Measurements from ENCODE around the gene ZDHHC9.

Gene ZDHHC9

DNA sequence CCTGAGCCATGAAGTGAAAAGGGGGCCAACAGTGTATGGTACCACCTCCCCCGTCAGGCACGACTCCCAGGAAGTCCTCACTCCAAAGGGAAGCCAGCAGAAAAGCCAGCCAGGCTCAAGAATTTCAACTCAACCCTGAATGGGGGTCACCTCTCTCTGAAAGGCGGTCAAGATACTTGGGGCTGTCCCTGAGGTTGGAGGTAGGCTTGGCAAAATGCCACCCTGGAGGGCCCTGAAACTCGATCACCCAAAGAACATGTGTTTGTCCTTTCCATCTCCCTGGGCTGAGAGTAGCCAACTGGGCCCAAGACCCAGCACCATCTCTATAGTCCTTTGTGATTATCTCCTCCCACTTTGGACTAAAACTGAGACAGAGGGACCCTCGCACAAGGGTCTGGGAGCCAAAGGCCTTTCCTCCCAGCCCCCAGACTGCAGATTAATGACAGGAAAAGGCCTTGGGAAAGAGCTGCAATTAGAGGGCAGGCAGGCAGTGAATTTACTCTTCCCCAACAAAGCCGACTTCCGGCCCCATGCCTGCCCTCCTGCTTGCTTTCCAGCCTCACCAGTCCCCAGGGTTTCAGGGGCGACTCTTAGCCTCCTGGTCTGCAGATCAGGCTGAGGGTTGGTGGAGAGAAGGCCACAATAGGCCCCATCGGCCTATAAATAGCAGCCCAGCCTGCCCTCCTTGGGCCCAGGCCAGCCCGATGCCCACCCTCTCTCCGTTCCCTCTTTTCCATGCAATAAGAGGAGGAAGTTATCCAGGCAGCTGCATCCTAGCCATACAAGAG, 58.3 kb downstream of the ZDHHC9 start:
- FAIRE-seq, result no peak

DNA sequence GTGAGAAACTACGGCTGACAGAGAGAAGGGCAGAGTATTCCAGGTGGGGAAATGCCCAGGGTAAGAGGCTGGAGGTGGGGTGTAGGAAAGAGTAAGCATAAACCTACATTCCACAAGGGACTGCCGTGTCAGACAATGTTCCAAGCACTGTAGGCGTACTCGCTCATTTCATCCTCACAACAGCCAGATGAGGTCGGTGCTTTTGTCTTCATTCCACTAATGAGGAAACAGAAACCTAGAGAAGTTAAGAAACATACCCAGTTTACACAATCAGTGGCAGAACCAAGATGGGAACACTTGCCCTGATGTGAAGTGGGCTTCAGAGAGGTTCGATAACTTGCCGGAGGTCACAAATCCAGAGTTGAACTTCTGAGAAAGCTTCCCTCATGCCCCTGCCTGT, 59.3 kb downstream of the ZDHHC9 start:
- FAIRE-seq, result no peak

DNA sequence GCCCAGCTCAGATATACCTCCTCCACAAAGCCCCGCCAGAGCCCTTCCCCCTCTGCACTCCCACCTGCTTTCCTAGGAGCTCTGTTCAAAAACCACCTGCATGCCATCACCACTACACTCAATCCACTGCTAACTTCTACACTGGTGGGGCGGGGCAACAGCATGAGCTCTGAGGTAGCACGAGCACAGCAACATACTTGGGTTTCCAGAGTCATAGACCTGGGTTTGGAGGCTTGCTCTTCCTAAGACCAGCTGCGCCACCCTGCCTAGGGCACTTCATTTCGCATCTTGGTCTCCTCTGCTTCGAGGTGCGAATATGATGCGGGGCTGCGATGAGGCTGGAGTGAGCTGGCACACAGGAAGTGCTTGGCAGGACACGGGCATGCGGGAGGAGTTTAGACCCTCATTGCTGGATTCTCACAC, 60.4 kb downstream of the ZDHHC9 start:
- no peak for FAIRE-seq

DNA sequence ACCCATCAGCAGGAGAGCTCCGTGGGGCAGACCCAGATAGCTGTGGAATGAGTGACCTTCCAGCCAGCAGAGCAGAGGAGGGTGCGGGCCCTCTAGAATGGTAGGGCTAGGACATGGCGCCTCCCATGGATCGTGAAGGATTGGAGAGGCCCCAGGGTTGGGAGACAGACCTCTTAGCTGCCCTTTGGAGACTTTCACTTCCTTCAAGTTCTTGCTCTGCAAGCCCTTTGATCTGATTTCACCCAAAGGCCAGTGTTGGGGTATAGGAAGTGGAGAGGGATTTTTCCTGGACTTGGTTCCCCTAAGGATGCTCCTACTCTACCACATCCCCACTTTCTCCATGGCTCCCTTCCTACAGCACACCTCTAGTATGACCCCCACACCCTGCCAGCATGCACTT, 61.0 kb downstream of the ZDHHC9 start:
- FAIRE-seq, result no peak

DNA sequence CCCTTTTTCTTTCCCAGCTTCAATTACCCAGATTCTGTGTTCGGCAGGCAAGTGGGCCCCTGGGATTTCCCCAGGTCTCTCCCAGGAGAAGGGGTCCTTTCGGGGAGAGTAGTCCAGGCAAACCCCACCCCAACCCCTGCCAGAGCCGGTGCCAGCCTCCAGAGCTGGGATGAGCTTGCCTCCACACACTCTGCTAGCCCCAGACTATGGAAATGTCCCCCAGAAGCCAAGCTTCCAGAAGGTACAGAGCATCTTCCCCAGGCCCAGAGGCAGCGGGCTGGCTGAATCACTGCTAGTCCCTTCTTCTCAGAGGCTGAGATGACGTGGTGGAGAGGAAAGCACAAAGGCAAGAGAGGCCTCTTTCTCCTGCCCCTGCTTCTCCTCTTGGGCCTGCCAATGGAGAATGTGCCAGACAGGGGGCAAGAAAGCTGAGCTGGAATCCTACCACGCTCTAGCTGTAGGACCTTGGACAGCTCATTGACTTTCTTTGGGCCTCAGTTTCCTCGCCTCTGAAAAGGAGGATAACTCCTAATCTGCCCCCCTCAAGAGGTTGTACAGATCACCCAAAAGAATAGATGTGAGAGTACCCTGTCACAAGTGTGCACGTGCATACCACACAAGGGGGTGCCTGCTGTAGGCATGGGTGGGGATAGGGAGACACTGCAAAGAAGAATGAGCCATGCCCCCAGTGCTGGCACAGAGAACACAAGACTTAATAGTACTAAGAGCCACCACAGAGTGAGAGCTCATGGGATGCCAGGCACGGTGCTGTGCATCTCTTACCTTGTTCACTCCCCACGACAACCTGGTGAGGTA, 61.8 kb downstream of the ZDHHC9 start:
- no peak for FAIRE-seq

DNA sequence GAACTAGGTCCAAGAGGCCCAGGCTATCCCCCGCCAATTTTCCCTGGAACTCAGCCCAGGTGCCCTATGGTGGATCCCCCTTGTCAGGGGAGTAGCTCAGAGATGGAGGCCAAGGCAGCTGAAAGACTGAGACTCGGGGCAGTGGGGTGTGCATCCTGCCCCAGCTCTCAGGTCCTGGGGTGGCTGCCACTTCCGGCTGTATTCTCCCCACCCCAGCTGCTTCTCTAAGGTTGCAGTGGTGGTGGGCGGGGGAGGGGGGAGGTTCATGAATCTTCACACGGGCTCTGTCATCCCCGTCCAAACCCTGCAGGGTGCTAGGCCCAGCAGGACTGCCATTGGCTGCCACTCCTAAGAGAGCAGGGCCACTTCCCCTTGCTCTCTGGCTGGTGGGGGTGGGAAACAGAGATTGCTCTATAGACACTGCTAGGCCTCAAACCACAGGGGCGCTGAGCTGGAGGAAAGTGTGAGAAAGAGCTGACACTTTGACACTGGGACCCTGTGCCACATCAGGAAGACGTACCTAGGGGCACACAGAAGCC, 62.5 kb downstream of the ZDHHC9 start:
- no peak for FAIRE-seq

DNA sequence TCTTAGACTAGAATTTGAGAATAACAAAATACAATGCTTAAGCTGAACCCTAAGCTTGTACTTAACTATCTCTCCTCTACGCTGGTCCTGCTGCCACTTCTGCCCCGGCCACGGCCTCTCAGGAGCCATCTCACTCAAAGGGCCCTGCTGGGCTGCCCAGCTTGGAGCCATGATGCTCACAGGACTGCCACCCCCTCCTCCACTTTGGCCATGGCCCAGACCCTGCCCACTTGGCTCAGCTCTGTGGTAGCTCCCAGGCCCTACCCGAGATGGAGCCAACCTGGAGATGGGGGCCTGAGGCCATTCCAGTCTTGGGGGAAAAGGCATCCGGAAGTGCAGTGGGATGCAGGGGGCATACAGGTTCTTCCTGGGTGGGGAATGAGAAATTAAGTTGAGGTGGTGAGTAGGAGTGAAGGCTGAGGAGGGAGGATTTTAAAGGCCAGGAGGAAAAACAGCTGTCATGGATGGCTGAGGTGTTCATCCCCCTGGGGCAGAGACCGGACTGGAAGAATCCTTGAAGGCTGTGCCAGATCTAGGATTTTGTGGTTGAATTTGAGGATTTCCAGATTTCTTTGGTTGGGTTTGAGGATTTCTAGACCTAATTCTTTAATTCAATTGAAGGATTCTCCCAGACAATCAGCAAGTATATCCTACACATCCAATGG, 63.1 kb downstream of the ZDHHC9 start:
- FAIRE-seq, result no peak

DNA sequence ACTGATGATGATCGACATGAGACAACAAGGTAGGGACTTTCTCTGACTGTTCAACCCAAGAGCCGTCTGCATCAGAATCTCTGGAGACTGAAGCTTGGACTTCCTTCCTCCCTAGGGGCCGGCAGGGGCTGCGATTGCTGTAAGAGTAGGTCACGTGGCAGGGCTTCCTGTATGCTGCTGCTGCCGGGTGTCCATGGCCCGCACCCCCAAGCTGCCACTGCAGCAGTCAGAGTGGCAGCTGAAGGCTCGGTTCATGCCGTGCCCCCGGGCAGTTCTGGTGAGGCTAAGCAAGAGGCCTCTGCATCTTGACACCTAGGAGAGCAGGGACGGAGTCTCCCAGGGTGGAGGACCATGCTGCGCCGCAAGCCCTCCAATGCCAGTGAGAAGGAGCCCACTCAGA, 63.9 kb downstream of the ZDHHC9 start, which contains the start of gene SASH3:
SASH3 (plus strand) TSS at position 203 of the 400 bp plus-strand sequence; CDS start at position 352, 149 bp downstream.
- FAIRE-seq, result no peak

DNA sequence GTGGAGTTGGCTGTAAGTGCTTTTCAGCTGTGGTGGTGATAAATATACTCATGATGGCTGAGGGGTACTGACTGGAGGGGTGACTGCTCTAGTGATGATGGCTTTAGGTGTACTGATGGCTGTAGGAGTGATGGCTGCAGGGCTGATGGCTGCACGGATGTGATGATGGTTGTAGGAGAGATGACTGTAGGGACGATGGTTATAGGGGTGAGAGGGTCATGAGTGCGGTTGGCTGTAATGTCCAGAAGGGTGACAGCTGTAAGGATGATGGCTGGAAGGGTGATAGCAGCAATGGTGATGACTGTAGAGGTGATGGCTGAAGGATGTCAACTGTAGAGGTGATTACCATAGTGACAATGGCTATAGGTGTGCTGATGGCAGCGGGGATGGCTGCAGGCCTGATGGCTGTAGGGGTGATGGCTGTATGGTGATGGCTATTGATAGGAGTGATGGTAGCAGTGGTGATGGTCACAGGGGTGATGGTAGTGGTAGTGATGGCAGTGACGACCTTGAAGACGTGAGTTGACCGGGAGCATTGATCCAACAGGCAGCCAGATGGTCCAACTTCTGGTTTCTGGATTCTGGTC, 64.5 kb downstream of the ZDHHC9 start:
- FAIRE-seq, result no peak

DNA sequence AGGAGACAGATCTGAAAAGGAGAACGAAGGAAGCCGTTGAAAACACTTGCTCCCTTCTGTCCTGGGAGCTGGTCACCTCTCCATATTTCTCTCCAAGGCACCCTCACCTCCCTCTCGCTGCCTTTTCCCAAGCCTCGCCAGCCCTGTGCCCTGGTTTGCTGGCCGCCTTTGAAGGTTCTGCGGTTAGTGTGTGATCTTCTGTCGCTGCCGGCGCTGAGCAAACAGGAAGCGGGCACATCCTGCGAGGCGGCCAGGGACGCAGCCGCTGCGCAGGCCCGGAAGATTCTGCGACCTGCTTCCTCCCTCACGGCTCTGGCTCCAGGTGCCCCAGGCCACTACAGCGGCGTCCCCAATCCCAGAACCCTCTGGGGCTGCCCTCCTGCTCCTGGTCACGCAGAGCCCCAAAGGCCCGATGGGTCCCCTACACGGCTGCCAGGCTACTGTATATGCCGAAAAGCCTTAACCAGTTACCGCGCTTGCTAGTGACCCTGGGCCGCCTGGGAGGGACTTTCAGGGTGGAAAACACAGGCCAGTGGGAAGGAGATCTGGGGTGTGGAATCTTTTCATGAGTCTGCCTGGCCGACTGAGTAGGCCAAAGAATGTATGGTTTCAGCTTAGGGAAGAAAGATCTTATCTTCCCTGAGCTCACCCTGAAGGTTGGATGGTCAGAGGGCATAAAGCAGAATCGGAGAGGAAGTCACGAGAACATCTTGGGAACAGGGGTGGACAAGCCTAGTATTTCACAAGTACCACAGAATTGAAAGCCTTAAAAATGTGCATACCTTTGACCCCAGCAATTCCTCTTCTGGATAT, 66.3 kb downstream of the ZDHHC9 start:
- FAIRE-seq, result no peak

DNA sequence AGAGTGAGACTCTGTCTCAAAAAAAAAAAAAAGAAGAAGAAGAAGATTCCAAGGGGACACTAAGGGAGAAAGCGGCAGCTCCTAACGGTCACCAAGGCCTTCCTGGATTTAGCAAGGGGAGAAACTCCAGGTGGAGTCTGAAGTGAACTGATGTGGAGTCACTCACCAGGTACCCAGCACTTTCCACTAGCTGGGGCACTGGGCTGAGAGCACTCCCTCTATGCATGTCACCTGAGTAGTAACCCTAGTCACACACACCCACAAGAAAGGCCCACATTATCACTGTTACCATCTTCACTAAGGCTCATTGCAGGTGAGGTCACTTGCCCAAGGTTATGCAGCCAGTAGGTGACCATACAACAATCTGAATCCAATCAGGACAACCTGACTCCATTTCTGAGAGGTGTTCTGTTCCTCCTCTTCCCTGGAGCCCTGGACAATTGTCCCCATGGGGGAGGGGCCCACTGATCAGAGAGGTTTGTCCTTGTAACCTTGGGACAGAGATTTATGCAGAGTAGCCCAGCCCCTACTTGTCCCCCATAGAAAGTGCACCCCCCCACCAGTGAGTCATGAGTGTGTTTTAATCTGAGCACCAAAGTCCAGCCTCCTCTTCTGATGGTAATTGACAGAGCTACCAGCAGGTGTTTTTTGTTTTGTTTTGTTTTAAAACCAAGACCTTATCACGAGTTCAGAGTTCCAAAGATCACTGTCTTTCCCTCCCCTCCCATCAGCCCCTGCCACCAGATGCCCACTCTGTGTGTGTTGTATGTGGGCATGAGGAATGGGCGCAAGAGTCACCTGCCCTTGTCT, 69.8 kb downstream of the ZDHHC9 start:
- FAIRE-seq, result no peak

DNA sequence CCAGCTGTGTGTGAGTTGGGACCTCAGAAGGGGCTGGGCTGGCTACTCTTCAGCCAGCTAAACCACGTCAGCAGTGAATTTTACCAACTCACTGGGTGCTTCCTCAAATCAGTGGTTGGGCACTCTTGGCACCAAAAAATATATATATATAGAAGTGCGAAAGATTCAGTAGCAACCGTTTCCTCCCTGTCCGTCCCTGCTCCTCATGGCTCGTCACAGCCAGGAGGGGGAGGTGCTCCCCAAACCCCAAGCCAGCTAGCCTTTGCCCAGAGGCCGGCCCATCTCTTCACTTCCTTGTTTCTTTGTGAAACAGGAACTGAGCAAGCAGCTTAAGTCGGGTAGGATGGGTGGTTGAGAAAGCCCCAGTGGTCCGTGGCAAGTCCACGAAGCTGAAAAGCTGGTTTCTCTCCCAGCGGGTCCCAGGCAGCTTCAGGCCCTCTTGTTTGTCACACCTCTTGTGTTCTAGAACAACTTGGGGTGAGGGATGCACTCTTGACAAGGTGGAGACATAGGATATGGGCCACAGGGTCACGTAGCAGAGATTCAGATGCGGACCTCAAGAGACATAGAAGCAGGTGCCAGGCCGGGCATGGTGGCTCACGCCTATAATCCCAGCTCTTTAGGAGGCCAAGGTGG, 70.8 kb downstream of the ZDHHC9 start:
- no peak for FAIRE-seq

DNA sequence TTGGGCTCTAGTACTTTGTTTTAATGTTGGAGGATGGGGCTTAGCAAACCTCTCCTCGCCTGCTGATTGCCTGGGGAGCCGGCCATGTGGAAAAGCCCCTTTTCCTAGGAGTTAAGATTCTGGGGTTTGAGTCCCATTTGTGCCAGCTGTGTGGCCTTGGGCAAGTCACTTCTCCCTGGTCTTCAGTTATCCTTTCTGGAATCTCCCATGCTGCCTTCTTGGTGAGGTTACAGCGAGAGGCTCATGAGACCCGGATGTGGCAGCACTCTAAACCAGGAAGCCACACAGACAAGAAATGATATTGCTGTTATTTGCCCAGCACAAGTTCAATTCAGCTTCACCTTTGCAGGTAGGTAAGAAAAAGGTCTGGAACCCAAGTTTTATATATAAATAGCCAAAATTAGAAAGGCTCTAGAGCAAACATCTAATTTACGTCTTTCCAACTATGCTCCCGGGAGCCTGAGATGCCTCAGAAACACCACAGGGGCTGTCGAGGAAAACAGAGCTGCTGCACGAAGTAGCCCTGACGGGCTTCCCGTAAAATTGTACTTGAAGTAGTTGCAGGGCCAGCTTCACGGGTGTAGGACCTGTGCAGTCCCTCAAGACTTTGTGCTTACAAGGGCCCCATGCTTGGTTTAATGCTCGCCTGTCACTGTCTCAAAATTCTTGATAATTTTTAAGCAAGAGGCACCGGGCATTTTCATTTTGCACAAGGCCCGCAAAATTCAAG, 72.3 kb downstream of the ZDHHC9 start:
- no peak for FAIRE-seq

DNA sequence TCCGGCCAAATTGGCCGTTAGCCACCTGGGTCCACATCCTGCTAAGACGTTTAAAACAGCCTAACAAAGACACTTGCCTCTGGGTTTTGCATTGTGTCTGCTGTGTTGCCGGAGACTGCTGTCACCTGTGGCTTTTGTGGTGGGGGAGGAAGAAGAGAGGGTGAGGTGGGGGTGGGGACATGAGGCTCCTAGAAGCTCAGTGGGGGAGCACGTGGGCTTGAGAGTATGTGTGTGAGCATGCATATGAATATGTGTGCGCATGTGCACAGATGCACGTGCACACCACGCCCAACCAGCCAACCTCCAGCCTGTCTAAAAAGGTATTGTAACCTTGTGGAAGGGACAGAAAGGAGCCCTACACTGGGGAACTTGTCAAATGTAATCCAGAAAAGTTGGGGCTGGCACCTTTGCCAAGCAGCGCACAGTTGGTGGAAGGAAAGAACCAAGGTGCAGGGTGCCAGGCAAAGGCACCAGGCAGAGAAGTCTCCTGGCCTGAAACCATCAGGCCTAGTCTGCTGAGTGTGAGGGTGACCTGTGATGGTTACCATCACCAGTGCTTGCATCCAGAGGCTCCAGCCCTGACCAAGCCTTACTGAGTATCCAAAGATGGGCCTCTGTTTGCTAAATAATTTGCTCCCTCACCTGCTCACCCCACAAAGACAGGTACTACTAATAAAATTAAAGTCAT, 74.1 kb downstream of the ZDHHC9 start:
- no peak for FAIRE-seq

DNA sequence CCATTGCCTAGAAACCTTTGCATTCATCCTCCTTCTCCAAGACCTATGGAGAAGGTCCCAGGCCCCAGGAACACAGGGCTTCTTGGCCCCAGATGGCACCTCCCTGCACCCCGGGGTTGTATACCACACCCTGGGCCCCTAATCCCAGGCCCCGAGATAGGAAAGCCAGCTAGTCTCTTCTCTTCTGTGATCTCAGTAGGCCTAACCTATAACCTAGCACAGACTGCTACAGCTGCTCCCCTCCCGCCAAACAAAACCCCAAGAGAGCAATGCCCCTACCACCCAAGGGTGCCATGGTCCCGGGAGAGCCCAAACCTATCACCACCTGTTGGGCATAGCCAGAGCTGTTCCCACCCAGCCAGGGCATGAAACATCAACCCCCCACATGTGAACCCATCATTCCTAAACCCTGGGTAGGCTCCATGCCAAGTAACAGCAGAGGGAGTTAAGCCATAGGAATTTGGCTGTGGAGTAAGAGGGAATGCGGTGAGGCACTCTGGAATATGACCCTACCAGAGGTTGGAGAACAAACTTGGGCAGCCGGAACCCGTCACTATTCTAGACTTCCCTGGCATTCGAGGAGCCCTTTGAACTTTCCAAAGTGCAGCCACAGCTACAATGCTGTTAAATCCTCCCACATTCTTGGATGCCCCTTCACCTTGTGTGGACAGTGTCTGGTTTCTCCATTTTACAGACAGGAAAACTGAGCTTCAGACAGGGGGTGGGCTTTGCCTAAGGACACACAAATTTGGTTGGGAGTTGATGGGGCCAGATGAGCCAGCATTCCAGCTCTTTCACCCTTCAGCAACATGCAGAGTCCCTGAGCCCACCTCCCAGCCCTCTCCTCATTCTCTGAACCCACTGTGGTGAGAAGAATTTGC, 74.9 kb downstream of the ZDHHC9 start:
- FAIRE-seq, result no peak

DNA sequence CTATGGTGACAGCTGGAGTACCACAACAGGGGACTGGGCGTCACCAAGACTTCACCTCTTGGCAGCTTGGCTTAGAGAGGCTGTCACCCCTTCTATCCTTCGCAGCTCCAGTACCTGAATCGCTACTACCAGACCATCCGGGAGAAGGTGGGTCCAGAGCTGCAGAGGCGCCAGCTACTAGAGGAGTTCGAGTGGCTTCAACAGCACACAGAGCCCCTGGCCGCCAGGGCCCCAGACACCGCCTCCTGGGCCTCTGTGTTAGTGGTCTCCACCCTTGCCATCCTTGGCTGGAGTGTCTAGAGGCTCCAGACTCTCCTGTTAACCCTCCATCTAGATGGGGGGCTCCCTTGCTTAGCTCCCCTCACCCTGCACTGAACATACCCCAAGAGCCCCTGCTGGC, 75.5 kb downstream of the ZDHHC9 start:
- no peak for FAIRE-seq

DNA sequence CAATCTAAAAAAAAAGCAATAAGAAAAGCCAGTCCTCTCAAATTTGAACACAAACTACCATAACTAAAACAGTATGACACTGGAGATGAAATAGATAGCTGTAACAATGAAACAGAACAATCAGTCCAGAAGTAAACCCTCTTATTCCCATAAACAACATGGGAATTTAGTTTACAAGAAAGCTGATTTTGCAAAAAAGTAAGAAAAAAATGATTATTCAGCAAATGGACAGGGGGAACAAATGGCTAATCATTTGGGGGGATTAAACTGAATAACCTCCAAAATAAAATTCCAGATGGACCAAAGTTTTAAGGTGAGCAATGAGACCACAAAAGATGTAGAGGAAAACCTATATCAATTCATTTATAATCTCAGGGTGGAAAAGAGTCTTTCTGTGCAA, 80.0 kb downstream of the ZDHHC9 start:
- no peak for FAIRE-seq

DNA sequence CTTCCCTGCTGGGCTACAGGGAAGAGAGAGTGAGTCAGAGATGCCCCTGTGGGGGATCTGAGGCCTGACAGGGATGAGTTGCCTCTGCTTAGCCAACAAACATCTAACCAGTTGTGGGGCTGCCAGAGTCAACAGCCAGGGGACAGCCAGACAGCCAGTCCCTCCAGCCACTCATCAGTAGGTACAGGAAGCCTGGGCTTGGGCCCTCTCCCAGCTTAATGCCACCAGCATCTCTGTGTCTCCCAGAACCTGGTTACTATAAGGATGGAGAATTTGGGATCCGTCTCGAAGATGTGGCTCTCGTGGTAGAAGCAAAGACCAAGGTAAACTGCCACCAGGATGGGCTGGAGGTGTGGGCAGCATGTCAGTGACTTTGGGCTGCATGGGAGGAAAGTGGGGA, 81.2 kb downstream of the ZDHHC9 start:
- no peak for FAIRE-seq

Data from TTC549 (cell line).